GM13977 (cell line): ENCODE data around the gene PELO.

Experiments
- DNase-seq: peaks from one replicate; pipeline ENCODE4 v3.0.0; 2012; ENCODE audit warnings: low spot score
- CTCF ChIP-seq: IDR thresholded peaks from 2 replicates; pipeline ENCODE4 v1.5.1; 2012; ENCODE audit warnings: mild to moderate bottlenecking, control low read depth; ENCODE audit not compliant: insufficient read depth; ENCODE audit errors: extremely low read depth, missing control alignments
- in situ Hi-C: fragments of 300-500 bp; cut with MboI; formaldehyde crosslinking; loops from one replicate; pipeline ENCODE4 v1.12.0; 2022; ENCODE audit warnings: low sequenced_read_pairs, low pct_unique_long_range_greater_than_20kb, mixed read lengths, inconsistent platforms; ENCODE audit not compliant: unreplicated experiment

The PELO gene

GRCh38 chr5:52789378-52789777, 1.7 kb downstream of the PELO start:
- DNase-seq, result no peak
- in situ Hi-C loops, result no loop called here
- no peak for TF ChIP-seq CTCF

GRCh38 chr5:52789851-52790250, 2.1 kb downstream of the PELO start:
- in situ Hi-C loops, result no loop called here
- DNase-seq, result no peak
- no peak for TF ChIP-seq CTCF

GRCh38 chr5:52791366-52791765, 3.6 kb downstream of the PELO start:
- DNase-seq, result no peak
- no peak for TF ChIP-seq CTCF
- in situ Hi-C loops, result no loop called here

- in situ Hi-C loops, result no loop called here
- DNase-seq, result no peak
These were observed 6.8 kb downstream of the PELO start for GRCh38 chr5:52794519-52794918.

GRCh38 chr5:52796031-52796430, 8.3 kb downstream of the PELO start:
- no peak for DNase-seq
- in situ Hi-C loops, result no loop called here
- TF ChIP-seq CTCF, result no peak

More at GRCh38 chr5:52794519-52794918, 6.8 kb downstream of the PELO start:
- no peak for TF ChIP-seq CTCF

- in situ Hi-C loops, result no loop called here
- TF ChIP-seq CTCF, result no peak
- DNase-seq, result no peak
These were observed 8.9 kb downstream of the PELO start for GRCh38 chr5:52796516-52797103.
